GM12878 (cell line): ENCODE data around the gene DIP2C. TPM values are rescaled to one million over a fixed set of nuclear protein-coding genes. Genes with fewer than 3 reads are reported as not detected.

Source experiments
- ATAC-seq: fragments of 200-7000 bp; cut with Tn5 transposase; 3 replicates; pipeline ENCODE4 v1.9.1; 2020; ENCODE audit warnings: mild to moderate bottlenecking, moderate library complexity
- BruUV-seq: library from RNA; stranded (reverse); fragments of 400-500 nt; replicated peaks from 2 replicates; lab custom pipeline; 2021; lab: Mats Ljungman, UMichigan
- CTCF ChIA-PET: fragments of 300-600 bp; sonication (Branson Sonifier 250); formaldehyde crosslinking; extraction: SDS; loops from one replicate; lab custom pipeline; 2021; ENCODE audit warnings: inconsistent platforms; lab: Yijun Ruan, JAX
- POLR2A ChIA-PET: fragments of 350-600 bp; formaldehyde crosslinking; extraction: SDS; loops from one replicate; lab custom pipeline; 2021; ENCODE audit warnings: inconsistent platforms; lab: Charles Lee
- RAD21 ChIA-PET: fragments of 300-600 bp; sonication (Branson Sonifier 250); formaldehyde crosslinking; loops from one replicate; lab custom pipeline; 2023; ENCODE audit warnings: antibody characterized with exemption; ENCODE audit not compliant: unreplicated experiment; lab: Charles Lee
- SMC1A ChIA-PET: fragments of 300-600 bp; sonication (Branson Sonifier 250); formaldehyde crosslinking; loops from one replicate; lab custom pipeline; 2023; ENCODE audit not compliant: unreplicated experiment, uncharacterized antibody; lab: Charles Lee
- DNase-seq: peaks from one replicate; pipeline ENCODE4 v3.0.0-alpha.2; 2011; ENCODE audit warnings: low read depth, low spot score
- FAIRE-seq: peaks from 3 replicates; lab custom pipeline; 2011; peaks lifted over from hg19 to GRCh38; lab: Jason Lieb, UNC
- H2AFZ ChIP-seq: 2 replicates; pipeline ENCODE4 v1.6.0; 2011; ENCODE audit warnings: low read depth, low read length, control low read depth; ENCODE audit not compliant: control insufficient read depth
- H3K27ac ChIP-seq: 2 replicates; pipeline ENCODE4 v1.5.1; 2011; ENCODE audit warnings: control low read depth; ENCODE audit not compliant: control insufficient read depth, insufficient read depth
- H3K27me3 ChIP-seq, 2 experiments: replicated peaks in 1 of 2; 2 replicates each; pipeline versions ENCODE4 v1.6.0 to v1.6.1; 2011; ENCODE audit warnings: low read length in 1 of 2; ENCODE audit not compliant: control insufficient read depth in 2 of 2, insufficient read depth in 2 of 2
- H3K36me3 ChIP-seq, 2 experiments: 2 replicates each; pipeline ENCODE4 v1.5.1; 2011; ENCODE audit warnings: low read length in 1 of 2; ENCODE audit not compliant: control insufficient read depth in 2 of 2, insufficient read depth in 2 of 2
- H3K4me1 ChIP-seq: 2 replicates; pipeline ENCODE4 v1.6.1; 2011; ENCODE audit warnings: mild to moderate bottlenecking, low read length, moderate library complexity, mixed read lengths; ENCODE audit not compliant: control insufficient read depth, insufficient read depth
- H3K4me2 ChIP-seq: 2 replicates; pipeline ENCODE4 v1.6.0; 2011; ENCODE audit warnings: control low read depth; ENCODE audit not compliant: control insufficient read depth, insufficient read depth
- H3K4me3 ChIP-seq: fragments of 200-600 bp; sonication (generic); 2 replicates; pipeline ENCODE4 v1.5.1; 2016
- H3K79me2 ChIP-seq: 2 replicates; pipeline ENCODE4 v1.6.0; 2011; ENCODE audit warnings: low read length; ENCODE audit not compliant: control insufficient read depth, insufficient read depth
- H3K9ac ChIP-seq: 2 replicates; pipeline ENCODE4 v1.8.0; 2011; ENCODE audit warnings: low read length, control low read depth, mixed read lengths; ENCODE audit not compliant: control insufficient read depth, insufficient read depth
- H3K9me3 ChIP-seq: replicated peaks from 3 replicates; pipeline ENCODE4 v1.5.1; 2011; ENCODE audit warnings: mild to moderate bottlenecking, low read length; ENCODE audit not compliant: control insufficient read depth, insufficient read depth
- H4K20me1 ChIP-seq: 2 replicates; pipeline ENCODE4 v1.6.0; 2011; ENCODE audit not compliant: control insufficient read depth, insufficient read depth
- ASH2L ChIP-seq: fragments of 300-600, 200-600 bp; sonication (generic); IDR thresholded peaks from 2 replicates; pipeline ENCODE4 v1.6.1; 2017; ENCODE audit warnings: low read depth, mild to moderate bottlenecking, borderline replicate concordance
- CBX5 ChIP-seq: sonication (generic); IDR thresholded peaks from 2 replicates; pipeline ENCODE4 v1.6.1; 2016; ENCODE audit warnings: low read depth, moderate library complexity, mild to moderate bottlenecking, inconsistent platforms
- CREM ChIP-seq: IDR thresholded peaks from 2 replicates; pipeline ENCODE4 v1.6.1; 2014; ENCODE audit warnings: antibody characterized with exemption, low read depth
- GABPA ChIP-seq: IDR thresholded peaks from 2 replicates; pipeline ENCODE4 v1.6.1; 2014; ENCODE audit warnings: antibody characterized with exemption, low read depth, mild to moderate bottlenecking, inconsistent platforms
- GATAD2B ChIP-seq: fragments of 450-650 bp; conservative IDR thresholded peaks from 2 replicates; pipeline ENCODE4 v1.6.1; 2017; ENCODE audit warnings: low read depth, mild to moderate bottlenecking, moderate library complexity
- NBN ChIP-seq: fragments of 450-650 bp; IDR thresholded peaks from 2 replicates; pipeline ENCODE4 v1.6.1; 2016
- NR2C1 ChIP-seq: fragments of 450-650 bp; IDR thresholded peaks from 2 replicates; pipeline ENCODE4 v1.6.1; 2017; ENCODE audit warnings: antibody characterized with exemption, mild to moderate bottlenecking, moderate library complexity
- POLR2AphosphoS2 ChIP-seq: IDR thresholded peaks from 2 replicates; pipeline ENCODE4 v1.6.1; 2011; ENCODE audit warnings: low read depth, mild to moderate bottlenecking, low read length, improper control_type of control experiment, moderate library complexity
- SMAD1 ChIP-seq: fragments of 450-650 bp; IDR thresholded peaks from 2 replicates; pipeline ENCODE4 v1.6.1; 2018; ENCODE audit warnings: mild to moderate bottlenecking, low read depth; ENCODE audit not compliant: partially characterized antibody
- SMARCA5 ChIP-seq: fragments of 450-650 bp; IDR thresholded peaks from 2 replicates; pipeline ENCODE4 v1.6.1; 2017; ENCODE audit warnings: mild to moderate bottlenecking
- SUZ12 ChIP-seq: fragments of 200-600 bp; sonication (generic); IDR thresholded peaks from one replicate; pipeline ENCODE4 v1.6.1; 2018; ENCODE audit warnings: antibody characterized with exemption, mild to moderate bottlenecking; ENCODE audit not compliant: unreplicated experiment
- TAF1 ChIP-seq: IDR thresholded peaks from 2 replicates; pipeline ENCODE4 v1.6.1; 2011; ENCODE audit warnings: mild to moderate bottlenecking, low read depth, low read length, borderline replicate concordance
- TCF7 ChIP-seq: IDR thresholded peaks from 2 replicates; pipeline ENCODE4 v1.6.1; 2014; ENCODE audit warnings: antibody characterized with exemption, borderline replicate concordance
- WGBS: methylation state at CpG from one replicate; pipeline ENCODE4 v1.1.6; 2016; ENCODE audit warnings: low lambda C conversion rate; ENCODE audit not compliant: insufficient replicate concordance, insufficient coverage; ENCODE audit errors: missing lambda C conversion rate; 5-methylcytosine and 5-hydroxymethylcytosine counted together
- in situ Hi-C: fragments of 300-500 bp; cut with MboI; formaldehyde crosslinking; loops from 9 replicates; pipeline ENCODE4 v1.14.3; 2018; ENCODE audit warnings: mixed read lengths
- intact Hi-C: fragments of 100-400 bp; cut with micrococcal nuclease; formaldehyde crosslinking; loops from one replicate; pipeline ENCODE4 v1.14.2; 2022; ENCODE audit not compliant: unreplicated experiment
- polyA plus RNA-seq, 11 experiments: library from polyadenylated mRNA; depleted of rRNA in 4 of 11; unstranded in 6 of 11; stranded (reverse) in 5 of 11; fragments of >200 nt; fragmentation: Nextera tagmentation in 4 of 11; fragmentation: Illumina TruSeq in 1 of 11; extraction: Ambion mirVana in 4 of 11; extraction: Trizol in 1 of 11; gene quantifications; 1 replicate in 1 of 11; 2 replicates in 10 of 11; pipeline versions ENCODE4 v1.2.1 to v1.2.3, GENCODE V29; 2011 to 2016; ENCODE audit warnings: inconsistent platforms in 2 of 11, missing spikeins in 2 of 11, low read depth in 1 of 11
- total RNA-seq, 4 experiments: library from RNA; depleted of rRNA in 3 of 4; stranded (reverse); fragments of >200 nt in 3 of 4; fragmentation: Illumina TruSeq in 1 of 4; extraction: Trizol in 1 of 4; gene quantifications; 2 replicates each; pipeline versions ENCODE4 v1.2.1 to v1.2.3, GENCODE V29; 2013 to 2021
- TF ChIP-seq, protein P1 (sequence below): fragments of 450-650 bp; conservative IDR thresholded peaks from 2 replicates; pipeline ENCODE4 v1.6.1; 2017; ENCODE audit warnings: mild to moderate bottlenecking, moderate library complexity
- TF ChIP-seq, protein P2 (sequence below): fragments of 450-650 bp; formaldehyde crosslinking; IDR thresholded peaks from 2 replicates; pipeline ENCODE4 v1.4.0; 2022; ENCODE audit warnings: mild to moderate bottlenecking, moderate library complexity
- TF ChIP-seq, protein P3 (sequence below): IDR thresholded peaks from 2 replicates; pipeline ENCODE4 v1.6.1; 2011; ENCODE audit warnings: low read depth, low read length, improper control_type of control experiment, borderline replicate concordance

DIP2C gene
- total and polyA plus RNA-seq, 10 of the 15 experiments (the other 5 are each of a cell fraction or from before 2014, with no cell fraction given): 0.01 to 0.10 (median 0.06) TPM

DNA sequence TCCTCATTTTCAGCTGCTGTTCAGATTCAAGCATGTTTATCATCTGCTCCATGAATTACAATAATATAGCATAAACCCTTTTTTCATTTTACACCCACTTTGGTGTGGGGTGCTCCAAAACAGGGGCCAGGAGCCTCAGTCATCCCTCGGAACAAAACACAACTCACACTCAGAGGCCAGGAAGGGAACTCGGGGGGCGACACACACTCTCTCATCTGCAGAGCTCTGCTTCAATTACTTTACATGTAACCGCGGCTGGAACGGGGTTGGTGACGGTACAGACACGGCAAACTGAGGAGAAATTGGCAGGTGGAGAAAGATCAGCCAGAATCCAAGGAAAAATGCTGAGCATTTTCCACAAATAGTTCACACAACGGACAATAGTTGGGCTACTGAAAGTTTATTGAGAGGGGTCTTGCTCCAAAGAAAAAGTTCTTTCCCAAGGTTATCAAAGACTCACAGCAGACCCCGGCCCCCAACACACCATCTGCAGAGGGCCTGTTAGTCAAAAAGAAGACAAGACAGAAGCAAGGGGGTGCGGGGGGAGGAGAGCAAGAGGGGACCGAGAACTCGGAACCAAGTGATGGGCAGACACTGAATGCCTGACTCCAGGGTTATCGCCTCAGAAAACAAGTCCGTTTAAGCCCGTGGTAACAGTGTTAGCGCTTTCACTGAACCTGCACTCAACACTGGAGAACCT lies 20.5 kb downstream of the DIP2C start:
- 79% methylated on average over 16 of the region's 17 CpGs for WGBS
- no peaks in the 10 kb centered on the region for H4K20me1 ChIP-seq
- ChIA-PET CTCF (no interaction called here), RAD21 (no interaction called here), POLR2A (no interaction called here), SMC1A (no interaction called here)
- BruUV-seq: no TSS peak
- H3K4me1 ChIP-seq: no peaks in the 10 kb centered on the region
- no peak overlapping the region for H3K4me3 ChIP-seq
- no peaks in the 10 kb centered on the region; a peak in 1 of 4 replicates for H3K36me3 ChIP-seq
- H3K9me3 ChIP-seq: no peaks in the 10 kb centered on the region
- H3K4me2 ChIP-seq: no peak overlapping the region
- no peak overlapping the region for H3K27ac ChIP-seq
- no peak overlapping the region for H2AFZ ChIP-seq
- no peak for DNase-seq
- no peak overlapping the region for H3K9ac ChIP-seq
- FAIRE-seq: no peak
- in situ Hi-C loops (no loop called here), intact Hi-C loops (no loop called here)
- H3K79me2 ChIP-seq: no peaks in the 10 kb centered on the region
- no peak for ATAC-seq
- no peak for TF ChIP-seq GABPA
- TF ChIP-seq, protein P1, sequence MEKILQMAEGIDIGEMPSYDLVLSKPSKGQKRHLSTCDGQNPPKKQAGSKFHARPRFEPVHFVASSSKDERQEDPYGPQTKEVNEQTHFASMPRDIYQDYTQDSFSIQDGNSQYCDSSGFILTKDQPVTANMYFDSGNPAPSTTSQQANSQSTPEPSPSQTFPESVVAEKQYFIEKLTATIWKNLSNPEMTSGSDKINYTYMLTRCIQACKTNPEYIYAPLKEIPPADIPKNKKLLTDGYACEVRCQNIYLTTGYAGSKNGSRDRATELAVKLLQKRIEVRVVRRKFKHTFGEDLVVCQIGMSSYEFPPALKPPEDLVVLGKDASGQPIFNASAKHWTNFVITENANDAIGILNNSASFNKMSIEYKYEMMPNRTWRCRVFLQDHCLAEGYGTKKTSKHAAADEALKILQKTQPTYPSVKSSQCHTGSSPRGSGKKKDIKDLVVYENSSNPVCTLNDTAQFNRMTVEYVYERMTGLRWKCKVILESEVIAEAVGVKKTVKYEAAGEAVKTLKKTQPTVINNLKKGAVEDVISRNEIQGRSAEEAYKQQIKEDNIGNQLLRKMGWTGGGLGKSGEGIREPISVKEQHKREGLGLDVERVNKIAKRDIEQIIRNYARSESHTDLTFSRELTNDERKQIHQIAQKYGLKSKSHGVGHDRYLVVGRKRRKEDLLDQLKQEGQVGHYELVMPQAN: no peak
- TF ChIP-seq, protein P2, sequence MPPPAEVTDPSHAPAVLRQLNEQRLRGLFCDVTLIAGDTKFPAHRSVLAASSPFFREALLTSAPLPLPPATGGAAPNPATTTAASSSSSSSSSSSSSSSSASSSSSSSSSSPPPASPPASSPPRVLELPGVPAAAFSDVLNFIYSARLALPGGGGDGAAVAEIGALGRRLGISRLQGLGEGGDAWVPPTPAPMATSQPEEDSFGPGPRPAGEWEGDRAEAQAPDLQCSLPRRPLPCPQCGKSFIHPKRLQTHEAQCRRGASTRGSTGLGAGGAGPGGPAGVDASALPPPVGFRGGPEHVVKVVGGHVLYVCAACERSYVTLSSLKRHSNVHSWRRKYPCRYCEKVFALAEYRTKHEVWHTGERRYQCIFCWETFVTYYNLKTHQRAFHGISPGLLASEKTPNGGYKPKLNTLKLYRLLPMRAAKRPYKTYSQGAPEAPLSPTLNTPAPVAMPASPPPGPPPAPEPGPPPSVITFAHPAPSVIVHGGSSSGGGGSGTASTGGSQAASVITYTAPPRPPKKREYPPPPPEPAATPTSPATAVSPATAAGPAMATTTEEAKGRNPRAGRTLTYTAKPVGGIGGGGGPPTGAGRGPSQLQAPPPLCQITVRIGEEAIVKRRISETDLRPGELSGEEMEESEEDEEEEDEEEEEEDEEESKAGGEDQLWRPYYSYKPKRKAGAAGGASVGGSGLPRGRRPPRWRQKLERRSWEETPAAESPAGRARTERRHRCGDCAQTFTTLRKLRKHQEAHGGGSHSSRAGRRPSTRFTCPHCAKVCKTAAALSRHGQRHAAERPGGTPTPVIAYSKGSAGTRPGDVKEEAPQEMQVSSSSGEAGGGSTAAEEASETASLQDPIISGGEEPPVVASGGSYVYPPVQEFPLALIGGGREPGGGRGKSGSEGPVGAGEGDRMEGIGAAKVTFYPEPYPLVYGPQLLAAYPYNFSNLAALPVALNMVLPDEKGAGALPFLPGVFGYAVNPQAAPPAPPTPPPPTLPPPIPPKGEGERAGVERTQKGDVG (CRISPR knock-in tag): no peak
- TF ChIP-seq, protein P3, sequence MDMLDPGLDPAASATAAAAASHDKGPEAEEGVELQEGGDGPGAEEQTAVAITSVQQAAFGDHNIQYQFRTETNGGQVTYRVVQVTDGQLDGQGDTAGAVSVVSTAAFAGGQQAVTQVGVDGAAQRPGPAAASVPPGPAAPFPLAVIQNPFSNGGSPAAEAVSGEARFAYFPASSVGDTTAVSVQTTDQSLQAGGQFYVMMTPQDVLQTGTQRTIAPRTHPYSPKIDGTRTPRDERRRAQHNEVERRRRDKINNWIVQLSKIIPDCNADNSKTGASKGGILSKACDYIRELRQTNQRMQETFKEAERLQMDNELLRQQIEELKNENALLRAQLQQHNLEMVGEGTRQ: no peak
- TF ChIP-seq TCF7: no peak
- no peak for TF ChIP-seq CBX5
- no peak for TF ChIP-seq SMAD1
- TF ChIP-seq NR2C1: no peak
- no peak for TF ChIP-seq SMARCA5
- no peak for TF ChIP-seq TAF1
- no peak for TF ChIP-seq SUZ12
- no peak for TF ChIP-seq GATAD2B
- no peak for TF ChIP-seq POLR2AphosphoS2
- no peak for TF ChIP-seq NBN
- no peak for TF ChIP-seq ASH2L
- TF ChIP-seq CREM: no peak
- 0 out of 4 replicates have a peak, but pooled peaks cover 0 to 3% of the 10 kb centered on the region in 2 experiments for H3K27me3 ChIP-seq
